Ishikawa (cell line): Measurements from ENCODE around the gene LCLAT1.

Experiments
- CEBPB ChIP-seq: IDR thresholded peaks from 2 replicates; pipeline ENCODE4 v1.6.1; 2012
- CREB1 ChIP-seq: IDR thresholded peaks from 2 replicates; pipeline ENCODE4 v1.6.1; 2012; ENCODE audit warnings: low read depth
- EGR1 ChIP-seq: IDR thresholded peaks from 2 replicates; pipeline ENCODE4 v1.6.1; 2012
- EP300 ChIP-seq: IDR thresholded peaks from 2 replicates; pipeline ENCODE4 v1.6.1; 2012; ENCODE audit warnings: borderline replicate concordance
- FOXM1 ChIP-seq: IDR thresholded peaks from 2 replicates; pipeline ENCODE4 v1.6.1; 2012; ENCODE audit warnings: low read depth, borderline replicate concordance
- NFIC ChIP-seq: IDR thresholded peaks from 2 replicates; pipeline ENCODE4 v1.6.1; 2012
- RAD21 ChIP-seq: IDR thresholded peaks from 2 replicates; pipeline ENCODE4 v1.6.1; 2012; ENCODE audit warnings: low read depth
- REST ChIP-seq: IDR thresholded peaks from 2 replicates; pipeline ENCODE4 v1.6.1; 2012; ENCODE audit warnings: low read depth, mild to moderate bottlenecking
- TAF1 ChIP-seq: IDR thresholded peaks from 2 replicates; pipeline ENCODE4 v1.6.1; 2012; ENCODE audit warnings: low read depth, mild to moderate bottlenecking
- TCF12 ChIP-seq: IDR thresholded peaks from 2 replicates; pipeline ENCODE4 v1.6.1; 2012; ENCODE audit warnings: low read depth
- USF1 ChIP-seq: IDR thresholded peaks from 2 replicates; pipeline ENCODE4 v1.6.1; 2012
- YY1 ChIP-seq: IDR thresholded peaks from 2 replicates; pipeline ENCODE4 v1.6.1; 2012; ENCODE audit warnings: low read depth
- ZBTB7A ChIP-seq: IDR thresholded peaks from 2 replicates; pipeline ENCODE4 v1.6.1; 2012; ENCODE audit warnings: low read depth
- TF ChIP-seq, protein P1 (sequence below): IDR thresholded peaks from 2 replicates; pipeline ENCODE4 v1.6.1; 2012

- TF ChIP-seq YY1 (no peak), RAD21 (no peak), TAF1 (no peak), TCF12 (no peak), CREB1 (no peak), USF1 (no peak), EP300 (no peak), EGR1 (no peak), REST (no peak), ZBTB7A (no peak), NFIC (no peak), FOXM1 (no peak), CEBPB (no peak)
- TF ChIP-seq, protein P1, sequence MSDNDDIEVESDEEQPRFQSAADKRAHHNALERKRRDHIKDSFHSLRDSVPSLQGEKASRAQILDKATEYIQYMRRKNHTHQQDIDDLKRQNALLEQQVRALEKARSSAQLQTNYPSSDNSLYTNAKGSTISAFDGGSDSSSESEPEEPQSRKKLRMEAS = no peak
Observed at GRCh38 chr2:30509716-30510115, 62.7 kb downstream of the LCLAT1 start.
